ENCODE data around the gene UBXN6.

UBXN6 gene

DNA sequence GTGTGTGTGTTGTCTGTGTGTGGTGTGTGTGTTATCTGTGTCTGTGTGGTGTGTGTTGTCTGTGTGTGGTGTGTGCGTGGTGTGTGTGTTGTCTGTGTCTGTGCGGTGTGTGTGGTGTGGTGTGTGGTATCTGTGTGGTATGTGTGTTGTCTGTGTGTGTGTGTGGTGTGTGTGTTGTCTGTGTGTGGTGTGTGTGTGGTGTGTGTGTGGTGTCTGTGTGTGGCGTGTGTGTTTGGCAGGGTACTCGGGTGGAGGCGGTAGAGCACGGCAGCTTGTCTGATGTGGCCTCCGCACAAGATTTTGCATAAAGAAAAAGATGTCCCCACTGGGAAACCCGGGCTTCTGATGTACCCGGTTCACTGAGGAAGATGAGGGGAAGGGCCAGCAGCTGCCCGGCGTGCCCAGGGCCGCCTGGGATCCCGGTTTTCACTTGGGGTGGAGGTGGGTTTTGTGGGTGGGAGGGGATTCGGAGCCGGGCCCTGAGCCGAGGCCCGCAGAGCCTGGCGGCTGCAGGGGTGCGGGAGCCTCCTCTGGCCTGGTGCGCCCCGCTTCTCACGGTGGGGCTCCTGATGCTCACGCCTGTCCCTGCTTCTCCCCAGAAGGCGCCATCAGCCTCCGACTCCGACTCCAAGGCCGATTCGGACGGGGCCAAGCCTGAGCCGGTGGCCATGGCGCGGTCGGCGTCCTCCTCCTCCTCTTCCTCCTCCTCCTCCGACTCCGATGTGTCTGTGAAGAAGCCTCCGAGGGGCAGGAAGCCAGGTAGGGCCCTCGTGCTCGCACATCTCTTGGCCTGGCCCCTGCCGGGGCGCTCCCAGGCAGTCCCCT is 35.7 kb upstream of the UBXN6 start:
- no peak for DNase-seq

DNA sequence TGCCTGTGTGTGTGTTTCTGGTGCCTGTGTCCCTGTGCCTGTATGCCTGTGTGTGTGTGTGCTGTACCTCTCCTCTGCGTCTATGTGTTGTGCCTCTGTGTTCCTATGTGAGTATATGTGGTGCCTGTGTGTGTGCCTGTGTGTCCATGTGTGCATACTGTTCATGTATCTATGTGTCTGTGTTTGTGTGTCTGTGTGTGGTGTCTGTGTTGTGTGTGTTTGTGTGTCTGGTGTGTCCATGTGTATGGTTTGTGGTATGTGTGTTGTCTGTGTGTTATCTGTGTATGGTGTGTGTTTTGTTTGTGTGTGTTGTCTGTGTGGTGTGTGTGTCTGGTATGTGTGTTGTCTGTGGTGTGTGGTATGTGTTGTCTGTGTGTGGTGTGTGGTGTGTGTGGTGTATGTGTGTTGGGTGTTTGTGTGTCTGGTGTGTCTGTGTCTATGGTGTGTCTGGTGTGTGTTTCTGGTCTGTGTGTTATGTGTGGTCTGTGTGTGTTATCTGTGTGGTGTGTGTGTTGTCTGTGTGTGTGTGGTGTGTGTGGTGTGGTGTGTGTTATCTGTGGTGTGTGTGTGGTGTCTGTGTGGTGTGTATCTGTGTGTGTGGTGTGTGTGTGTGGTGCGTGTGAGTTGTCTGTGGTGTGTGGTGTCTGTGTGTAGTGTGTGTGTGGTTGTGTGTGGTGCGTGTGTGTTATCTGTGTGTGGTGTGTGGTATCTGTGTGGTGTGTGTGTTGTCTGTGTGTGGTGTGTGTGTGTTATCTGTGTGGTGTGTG is 34.9 kb upstream of the UBXN6 start:
- no peak for DNase-seq

DNA sequence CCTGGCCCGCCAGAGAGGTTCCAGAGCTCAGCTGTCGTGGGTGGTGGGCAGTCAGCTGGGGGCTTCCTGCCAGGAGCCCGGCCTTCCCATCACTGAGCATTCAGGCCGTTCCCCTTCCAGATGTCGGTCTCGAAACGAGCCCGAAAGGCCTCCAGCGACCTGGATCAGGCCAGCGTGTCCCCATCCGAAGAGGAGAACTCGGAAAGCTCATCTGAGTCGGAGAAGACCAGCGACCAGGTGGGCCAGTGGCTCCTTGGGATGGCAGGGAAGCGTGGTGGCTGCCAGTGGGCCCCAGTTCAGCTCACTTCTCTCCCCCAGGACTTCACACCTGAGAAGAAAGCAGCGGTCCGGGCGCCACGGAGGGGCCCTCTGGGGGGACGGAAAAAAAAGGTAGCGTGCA is 33.9 kb upstream of the UBXN6 start:
- no peak for DNase-seq

DNA sequence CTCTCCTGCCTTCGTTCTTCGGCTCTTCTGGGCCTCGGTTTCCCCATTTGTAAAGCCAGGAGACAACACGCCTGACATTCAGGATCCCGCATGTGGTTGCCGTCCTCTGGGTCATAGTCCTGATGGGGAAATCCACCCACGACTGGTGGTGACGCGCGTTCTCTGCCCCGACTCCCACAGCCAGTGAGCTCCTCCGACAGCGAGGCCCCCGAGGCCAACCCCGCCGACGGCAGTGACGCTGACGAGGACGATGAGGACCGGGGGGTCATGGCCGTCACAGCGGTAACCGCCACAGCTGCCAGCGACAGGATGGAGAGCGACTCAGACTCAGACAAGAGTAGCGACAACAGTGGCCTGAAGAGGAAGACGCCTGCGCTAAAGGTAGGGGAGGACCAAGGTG is 30.9 kb upstream of the UBXN6 start:
- DNase-seq, result no peak

DNA sequence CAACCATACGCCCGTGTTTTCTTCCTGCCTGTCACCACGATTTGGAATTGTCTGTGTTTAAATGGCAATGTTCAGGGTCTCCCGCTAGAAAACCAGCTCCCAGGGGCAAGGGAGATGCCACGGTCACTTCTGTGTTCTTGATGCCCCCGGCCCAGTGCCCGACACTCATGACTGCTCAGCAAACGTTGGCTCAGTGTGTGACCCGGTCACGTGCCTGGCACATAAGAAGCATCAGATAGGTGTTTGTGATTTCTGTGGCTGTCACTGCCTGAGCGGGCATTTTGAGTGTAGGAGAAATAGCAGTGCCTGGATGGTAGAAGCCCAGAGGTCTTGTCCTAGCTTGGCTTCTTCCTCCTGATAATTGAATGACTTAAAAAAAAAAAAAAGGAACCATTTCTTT is 30.0 kb upstream of the UBXN6 start:
- no peak for DNase-seq

DNA sequence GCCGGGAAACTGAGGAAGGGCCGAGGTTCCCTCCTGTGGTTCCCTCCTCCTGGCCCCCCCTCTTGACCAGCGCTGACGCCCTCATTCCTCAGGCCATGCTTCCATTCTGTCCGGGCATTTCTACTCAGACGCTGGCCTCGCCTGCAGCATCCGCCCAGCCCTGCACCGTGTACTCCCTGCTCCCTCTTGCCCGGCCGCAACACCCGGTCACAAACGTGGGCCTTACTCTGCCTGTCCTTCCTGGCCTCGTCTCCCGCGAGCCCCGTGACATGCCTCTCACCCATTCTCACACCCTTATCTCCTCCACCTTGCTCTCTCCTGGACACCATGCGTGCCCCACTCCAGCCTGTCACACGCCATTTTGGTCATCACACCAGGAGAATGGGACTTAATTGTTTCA is 25.8 kb upstream of the UBXN6 start:
- DNase-seq, result no peak

DNA sequence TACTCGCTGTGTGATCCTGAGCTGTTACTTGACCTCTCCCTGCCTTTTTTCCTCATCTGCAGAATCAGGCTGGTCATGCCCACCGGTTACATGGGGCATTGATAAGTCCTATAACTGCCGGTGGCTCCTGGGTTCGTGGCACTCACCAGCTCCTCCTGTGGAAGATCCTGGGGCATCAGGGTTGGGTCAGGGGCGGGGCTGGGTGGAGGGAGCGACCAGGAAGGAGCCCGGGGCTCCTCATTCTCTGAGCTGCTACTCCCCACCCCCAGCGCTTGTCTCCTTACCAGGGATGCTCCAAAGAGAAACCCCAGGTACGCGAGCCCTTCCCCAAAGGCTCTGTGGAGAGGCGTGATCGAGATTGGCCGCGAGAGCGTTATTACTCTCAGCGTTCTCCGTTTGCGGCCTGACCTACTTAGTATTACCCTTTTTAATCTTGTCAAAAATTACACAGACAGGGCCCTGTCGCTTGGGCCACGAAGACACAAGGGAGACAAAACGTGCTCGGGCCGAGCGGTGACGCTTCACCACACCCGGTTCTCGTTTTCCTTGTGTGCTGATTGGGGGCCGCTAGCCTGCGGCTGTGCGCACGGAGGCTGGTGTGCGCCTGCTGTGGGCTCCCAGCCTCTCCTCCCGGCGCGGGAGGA is 25.2 kb upstream of the UBXN6 start:
- no peak for DNase-seq

DNA sequence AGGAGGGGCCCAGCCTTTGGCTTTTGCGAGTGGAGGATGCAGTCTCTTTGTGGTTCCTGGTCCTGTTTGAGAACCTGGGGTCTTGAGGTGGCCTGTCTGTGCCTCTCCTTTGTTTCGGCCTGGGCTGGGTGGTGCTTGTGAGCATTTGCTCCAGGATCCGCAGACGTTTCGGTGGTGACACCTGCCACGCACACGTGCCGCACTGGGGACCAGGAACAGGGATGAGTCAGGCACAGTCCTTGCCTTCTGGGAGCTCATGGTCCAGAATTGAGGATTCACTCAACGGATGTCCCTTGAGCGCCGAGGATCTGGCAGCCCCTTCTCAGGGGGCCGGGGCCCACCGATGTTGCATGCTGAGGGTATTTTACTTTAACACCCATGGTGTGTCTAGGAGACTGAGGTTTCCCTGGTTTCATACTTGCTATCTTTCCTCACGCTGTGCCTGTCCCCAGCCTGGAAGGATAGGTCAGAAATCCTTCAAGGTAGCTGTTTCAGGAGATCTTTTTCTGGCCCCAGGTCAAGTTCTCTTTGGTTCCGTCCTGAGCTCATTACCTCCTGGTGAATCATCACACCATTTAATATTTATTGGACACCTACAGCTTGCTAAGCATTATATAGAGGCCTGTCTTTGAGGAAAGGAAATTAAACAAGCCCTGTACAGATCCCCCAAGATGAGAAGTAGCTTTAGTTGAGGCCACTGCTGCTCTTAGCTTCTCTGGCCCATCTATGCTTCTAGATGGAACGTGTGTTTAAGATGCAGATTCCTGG is 19.6 kb upstream of the UBXN6 start:
- no peak for DNase-seq

DNA sequence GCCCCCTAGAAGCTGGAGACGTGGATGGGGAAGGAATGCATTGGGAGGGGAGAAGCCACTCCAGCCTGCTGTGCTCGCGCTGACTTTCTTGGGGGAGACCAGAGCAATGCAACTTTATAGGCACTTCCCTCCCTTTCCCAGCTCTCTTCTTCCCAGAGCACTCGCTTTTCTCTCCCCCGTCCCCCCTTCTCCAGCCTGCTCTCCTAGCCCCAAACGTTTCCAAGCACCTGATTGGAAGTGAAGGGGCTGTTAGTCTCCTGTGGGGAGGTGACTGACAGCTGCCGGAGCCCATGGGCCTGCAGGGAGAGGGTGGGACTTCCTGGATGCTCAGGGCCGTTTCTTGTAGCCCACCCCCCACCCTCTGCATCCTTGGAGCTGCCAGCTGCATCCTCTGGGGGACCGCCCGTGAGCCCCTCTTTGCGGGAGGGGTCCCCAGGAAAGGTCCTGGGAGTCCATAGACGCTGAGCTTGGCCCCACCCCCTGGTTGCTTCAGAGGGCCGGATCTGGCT is 17.0 kb upstream of the UBXN6 start:
- DNase-seq, result peak; percentile 43

DNA sequence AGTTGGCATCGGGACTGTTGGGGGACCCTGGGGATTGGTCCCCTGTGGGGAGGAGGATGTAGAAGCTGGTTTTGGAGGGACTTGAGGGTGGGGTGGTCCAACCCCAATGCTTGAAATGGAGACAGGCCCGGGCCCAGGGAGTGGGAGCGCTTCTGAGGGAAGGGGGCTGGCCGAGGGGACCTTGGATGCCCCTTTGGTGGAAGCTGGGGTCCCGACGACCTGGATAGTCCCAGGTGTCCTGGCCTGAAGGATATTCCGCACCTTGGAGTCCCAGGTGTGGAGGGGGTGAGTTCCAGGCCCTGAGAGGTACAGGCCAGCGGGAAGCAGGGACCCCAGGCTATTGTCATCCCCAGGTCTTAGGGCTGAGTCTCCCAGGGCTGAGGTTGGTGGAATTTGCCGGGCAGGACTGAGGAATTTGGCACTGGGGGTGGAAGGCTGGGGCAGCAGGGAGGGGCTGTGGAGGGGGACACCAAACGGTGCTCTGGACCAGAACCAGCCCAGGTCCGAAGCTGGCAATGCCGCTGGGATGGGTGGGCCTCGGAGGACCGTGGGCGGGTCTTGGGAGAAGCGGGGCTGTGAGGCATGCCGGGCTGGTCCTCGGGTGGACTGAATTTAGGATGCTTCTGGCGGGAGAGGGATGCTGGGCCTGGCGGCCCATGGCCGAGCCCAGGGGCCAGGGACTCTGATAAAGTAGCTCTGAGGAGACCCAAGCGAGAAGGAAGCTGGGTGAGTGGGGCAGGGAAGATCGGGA is 16.3 kb upstream of the UBXN6 start:
- DNase-seq, result no peak

DNA sequence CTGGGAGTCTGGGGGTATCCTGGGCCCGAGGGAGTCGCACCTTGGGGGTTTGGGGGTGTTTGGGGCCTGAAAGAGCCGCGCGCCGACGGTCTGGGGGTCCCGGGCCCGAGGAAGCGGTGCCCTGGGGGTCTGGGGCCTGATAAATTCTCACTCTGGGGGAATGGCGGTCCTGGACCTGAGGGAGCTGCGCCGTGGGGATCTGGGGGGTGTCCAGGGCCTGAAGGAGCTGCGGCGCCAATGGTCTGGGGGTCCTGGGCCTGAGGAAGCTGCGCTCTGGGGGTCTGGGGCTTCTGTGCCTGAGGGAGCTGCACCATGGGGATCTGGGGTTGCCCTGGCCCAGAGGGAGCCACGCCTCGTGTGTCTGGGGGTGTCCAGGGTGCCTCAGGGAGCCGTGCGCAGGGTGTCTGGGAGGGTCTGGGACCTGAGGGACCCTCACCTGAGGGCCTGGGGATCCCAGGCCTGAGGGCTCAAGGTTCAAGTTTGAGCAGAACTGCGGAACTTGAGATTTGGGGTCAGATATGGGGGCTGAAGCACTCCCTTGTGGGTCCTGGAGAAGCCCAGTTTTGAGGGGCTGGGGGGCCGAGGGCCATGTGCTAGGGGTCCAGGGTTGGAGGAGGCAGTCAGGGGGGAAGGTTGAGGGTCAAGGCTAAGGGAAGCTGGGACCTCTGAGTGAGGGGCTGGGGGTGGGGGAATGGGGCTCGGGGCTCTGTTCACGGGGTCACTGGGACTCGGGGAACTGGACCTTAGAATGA is 15.6 kb upstream of the UBXN6 start:
- no peak for DNase-seq

DNA sequence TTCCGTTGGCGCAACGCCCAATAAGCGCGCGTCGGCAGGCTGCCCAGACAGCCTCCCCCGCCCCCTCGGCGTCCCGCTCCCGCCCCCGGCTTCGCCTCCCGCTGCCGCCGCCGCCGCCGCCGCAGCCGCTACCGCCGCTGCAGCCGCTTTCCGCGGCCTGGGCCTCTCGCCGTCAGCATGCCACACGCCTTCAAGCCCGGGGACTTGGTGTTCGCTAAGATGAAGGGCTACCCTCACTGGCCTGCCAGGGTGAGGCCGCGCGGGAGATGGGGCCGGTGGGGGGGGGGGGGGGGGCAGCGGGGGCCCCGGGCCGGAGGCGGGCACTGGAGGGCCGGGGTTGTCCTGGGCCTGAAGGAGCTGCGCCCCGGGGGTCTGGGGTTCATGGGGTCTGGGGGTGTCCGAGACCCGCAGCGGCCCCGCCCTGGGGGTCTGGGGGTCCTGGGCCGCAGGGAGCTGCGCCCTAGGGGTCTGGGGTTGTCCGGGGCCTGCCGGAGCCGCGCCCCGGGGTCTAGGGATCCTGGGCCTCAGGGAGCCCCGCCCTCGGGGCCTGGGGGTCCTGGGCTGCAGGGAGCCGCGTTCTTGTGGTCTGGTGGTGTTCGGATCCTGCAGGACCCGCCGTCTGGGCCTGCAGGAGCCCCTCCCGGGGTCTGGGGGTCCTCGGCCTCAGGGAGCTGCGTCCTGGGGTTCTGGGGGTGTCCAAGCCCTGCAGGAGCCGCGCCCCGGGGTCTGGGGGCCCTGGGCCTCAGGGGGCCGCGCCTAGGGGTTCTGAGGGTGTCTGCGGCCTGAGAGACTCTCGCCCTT is 14.8 kb upstream of the UBXN6 start, which contains the start of gene HDGFL2:
TSS of gene HDGFL2 (plus strand) at position 124 of the 801 bp plus-strand sequence. CDS start at position 178, 54 bp downstream.
- DNase-seq, result no peak

DNA sequence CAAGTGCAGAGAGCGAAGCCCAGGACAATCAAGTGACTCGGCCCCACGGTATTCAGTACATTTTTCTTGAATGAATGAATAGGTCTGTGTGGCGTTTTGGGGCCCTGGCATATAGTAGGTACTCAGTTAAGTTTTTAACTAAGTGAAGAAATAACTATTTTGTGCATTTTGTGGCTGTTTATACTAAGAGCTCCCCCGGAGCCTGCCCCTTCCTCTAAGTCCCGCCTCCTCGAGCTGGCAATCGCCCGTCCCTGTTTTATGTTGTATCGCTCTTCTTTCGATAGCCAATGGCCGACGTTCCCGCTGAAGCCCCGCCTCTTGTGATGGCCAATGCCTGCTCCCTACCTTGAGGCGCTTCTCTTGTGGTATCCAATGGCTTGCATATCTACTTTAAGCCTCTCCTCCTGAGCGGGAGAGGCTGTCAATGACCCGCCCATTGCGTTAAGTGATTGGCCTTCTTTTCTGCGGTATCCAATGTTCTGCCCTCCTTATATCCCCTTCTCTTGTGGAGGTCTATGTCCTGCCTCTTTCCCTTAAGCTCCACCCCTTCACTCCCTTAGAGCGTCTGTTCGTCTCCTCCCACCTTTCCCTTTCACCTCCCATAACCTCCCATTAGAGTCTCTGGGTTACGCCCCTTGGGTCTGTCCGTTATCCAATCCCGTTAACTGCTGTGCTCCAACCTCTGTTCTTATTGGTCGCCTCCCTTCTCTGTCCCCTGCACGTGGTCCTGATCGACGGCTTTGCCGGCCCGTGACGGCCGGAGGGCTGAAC is 14.0 kb upstream of the UBXN6 start:
- peak; percentile 100 for DNase-seq

DNA sequence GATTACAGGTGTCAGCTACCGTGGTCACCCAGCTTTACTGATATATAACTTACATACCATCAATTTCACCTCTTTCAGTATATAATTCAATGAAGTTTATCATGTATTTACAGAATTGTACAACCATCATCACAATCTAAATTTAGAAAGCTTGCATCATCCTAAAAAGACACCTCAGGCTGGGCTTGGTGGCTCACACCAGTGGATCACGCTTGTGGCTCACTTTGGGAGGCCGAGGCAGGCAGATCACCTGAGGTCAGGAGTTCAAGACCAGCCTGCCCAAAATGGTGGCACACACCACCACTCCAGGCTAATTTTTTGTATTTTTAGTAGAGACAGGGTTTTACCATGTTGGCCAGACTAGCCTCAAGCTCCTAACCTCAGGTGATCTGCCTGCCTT is 10.2 kb upstream of the UBXN6 start:
- DNase-seq, result no peak

DNA sequence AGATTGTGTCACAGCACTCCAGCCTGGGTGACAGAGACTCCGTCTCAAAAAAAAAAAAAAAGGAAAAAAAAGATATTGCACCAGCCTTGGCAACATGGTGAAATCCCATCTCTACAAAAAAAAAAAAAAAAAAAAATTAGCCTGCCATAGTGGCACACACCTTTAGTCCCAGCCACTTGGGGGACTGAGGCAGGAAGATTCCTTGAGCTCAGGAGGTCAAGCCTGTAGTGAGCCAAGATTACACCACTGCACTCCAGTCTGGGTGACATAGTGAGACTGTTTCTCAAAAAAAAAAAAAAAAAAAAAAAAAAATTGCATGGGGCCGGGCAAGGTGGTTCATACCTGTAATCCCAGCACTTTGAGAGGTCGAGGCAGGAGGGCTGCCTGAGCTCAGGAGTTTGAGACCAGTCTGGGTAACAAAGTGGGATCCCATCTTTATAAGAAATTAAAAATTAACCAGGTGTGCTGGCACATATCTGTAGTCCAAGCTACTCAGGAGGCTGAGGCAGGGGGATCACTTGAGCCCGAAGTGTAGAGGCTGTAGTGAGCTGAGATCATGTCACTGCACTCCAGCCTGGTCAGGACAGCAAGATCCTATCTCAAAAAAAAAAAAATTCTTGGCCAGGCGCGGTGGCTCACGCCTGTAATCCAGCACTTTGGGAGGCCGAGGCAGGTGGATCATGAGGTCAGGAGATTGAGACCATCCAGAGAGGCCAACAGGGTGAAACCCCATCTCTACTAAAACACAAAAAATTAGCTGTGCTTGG is 7.4 kb upstream of the UBXN6 start:
- no peak for DNase-seq

DNA sequence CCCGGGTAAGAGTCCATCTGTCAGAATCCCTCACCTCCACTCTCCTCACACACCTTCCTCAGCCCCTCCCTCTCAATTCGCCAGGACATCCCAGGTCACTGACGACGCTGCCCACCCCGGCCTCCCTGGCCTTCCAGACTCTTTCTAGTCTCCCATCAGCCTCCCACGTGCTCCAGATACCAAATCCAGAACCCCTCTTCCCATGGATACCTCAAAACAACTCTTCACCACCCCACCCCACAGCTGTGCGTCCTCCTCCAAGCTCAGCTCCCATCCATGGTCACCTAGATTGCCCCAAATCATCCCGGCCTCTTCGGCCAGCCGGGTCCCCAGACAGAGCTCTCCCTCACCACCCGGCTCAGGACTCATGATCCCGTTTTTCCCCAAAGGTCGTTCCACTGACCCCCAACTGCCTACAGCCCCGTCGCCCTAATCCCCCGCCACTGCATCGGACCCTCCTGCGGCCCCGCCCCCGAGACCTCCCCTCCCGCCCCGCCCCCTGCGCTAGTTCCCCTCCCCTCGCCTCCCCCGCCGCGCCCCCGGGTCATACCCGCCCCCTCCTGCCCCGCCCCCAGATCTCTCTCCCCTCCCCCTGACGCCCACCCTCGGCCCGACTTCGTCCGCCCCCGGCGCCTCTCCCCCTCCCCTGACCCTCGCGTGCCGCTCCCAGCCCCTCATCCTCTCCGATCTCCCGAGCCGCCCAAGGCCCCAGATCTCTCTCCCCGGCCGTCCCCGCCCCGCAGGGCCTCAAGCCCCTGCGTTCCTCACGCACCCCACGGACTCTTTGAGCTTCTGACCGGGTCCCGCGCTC is 546 bp downstream of the UBXN6 start:
- peak; percentile 23 for DNase-seq

DNA sequence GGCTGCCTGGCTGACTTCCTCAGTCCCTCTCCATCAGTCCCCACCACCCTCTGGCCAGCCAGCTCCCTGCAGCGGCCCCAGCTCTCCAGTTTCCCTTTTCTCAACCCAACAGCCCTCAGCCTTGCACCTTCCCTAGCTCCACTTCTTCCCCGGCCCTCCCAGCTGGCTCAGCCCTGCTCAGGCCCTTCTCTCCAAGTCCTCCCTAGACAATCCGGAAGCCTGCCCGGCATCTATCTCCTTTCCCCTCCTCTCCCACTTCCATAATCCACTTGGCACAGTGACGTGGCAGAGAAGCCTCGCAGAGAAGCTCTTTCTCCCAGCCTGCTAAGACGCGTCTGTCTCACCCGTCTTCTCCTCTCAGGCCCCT is 1.1 kb downstream of the UBXN6 start:
- DNase-seq, result peak; percentile 60
